GM12891 (cell line): ENCODE measurements around the gene ERFL.

Experiments
- PAX5 ChIP-seq: IDR thresholded peaks from 2 replicates; pipeline ENCODE4 v1.6.1; 2011; ENCODE audit warnings: low read length, moderate library complexity, mild to moderate bottlenecking; ENCODE audit not compliant: insufficient read depth, severe bottlenecking
- POLR2A ChIP-seq: IDR thresholded peaks from 2 replicates; pipeline ENCODE4 v1.6.1; 2011; ENCODE audit warnings: low read depth, low read length, control low read depth
- TAF1 ChIP-seq: IDR thresholded peaks from 2 replicates; pipeline ENCODE4 v1.6.1; 2011; ENCODE audit warnings: low read depth, low read length, control low read depth

GRCh38 chr19:41908724-41909464, 19.4 kb downstream of the ERFL start:
- TF ChIP-seq POLR2A, result no peak
- no peak for TF ChIP-seq PAX5
- no peak for TF ChIP-seq TAF1
